IPS-18c (cell line): ENCODE measurements around the gene BANP.
A peak's percentile ranks its signal among the peaks of the same experiment; 100 is the strongest.
"Not testable (repeated sequence)": the region's sequence is repeated elsewhere in the genome, so short reads cannot be mapped to it uniquely, and the experiment has no call there.

ENCODE experiments used
- H3K4me3 ChIP-seq: 2 replicates; pipeline ENCODE4 v1.7.0; 2013; ENCODE audit warnings: low read depth, mild to moderate bottlenecking, low read length, moderate library complexity; ENCODE audit not compliant: insufficient read depth
- H3K9me3 ChIP-seq: one replicate; pipeline ENCODE4 v1.6.1; 2013; ENCODE audit warnings: mild to moderate bottlenecking, low read length, moderate library complexity; ENCODE audit not compliant: control insufficient read depth, insufficient read depth

BANP gene, protein sequence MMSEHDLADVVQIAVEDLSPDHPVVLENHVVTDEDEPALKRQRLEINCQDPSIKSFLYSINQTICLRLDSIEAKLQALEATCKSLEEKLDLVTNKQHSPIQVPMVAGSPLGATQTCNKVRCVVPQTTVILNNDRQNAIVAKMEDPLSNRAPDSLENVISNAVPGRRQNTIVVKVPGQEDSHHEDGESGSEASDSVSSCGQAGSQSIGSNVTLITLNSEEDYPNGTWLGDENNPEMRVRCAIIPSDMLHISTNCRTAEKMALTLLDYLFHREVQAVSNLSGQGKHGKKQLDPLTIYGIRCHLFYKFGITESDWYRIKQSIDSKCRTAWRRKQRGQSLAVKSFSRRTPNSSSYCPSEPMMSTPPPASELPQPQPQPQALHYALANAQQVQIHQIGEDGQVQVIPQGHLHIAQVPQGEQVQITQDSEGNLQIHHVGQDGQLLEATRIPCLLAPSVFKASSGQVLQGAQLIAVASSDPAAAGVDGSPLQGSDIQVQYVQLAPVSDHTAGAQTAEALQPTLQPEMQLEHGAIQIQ

DNA sequence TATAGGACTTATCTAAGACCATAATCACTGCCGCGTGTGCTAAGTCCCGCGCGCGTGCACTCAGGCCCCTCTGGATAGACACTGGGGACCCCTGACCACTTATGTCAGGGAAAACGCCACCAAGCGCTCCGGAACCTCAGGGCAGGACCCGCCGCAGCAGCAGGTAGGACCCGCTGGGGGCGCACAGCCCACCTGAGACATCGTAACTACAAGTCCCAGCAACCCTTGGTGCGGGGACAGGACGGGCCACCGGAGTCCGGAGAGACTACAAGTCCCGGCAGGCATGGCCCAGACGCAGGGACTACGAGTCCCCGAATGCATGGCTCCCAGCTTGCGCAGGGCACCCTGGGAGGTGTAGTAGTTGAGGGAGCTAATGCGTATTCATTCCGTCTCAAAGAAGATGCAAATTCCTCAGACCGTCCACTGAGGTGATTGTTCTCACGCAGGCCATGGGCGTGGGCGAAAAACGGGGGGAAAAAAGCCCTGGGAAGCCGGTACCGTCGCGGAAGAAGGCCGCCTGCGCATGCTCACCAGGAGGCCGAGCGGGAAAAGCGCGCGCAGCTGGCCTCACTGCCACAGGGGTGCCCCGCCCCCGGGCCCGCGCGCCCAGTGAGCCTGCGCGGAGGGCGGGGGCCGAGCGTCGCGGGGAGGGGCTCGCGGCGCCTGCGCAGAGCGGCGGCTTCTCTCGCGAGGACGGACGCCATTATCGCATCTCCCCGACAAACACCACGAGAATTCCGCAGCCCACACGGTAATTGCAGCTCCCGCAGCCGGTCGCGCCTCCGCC lies at the start of gene BANP:
TSS of gene BANP (plus strand) at position 670 of the 787 bp plus-strand sequence. CDS start 23,682 bp downstream, outside the sequence.
- H3K4me3 ChIP-seq = peak within 1 kb of the TSS; percentile 91
- no peaks in the 10 kb centered on the region for H3K9me3 ChIP-seq

DNA sequence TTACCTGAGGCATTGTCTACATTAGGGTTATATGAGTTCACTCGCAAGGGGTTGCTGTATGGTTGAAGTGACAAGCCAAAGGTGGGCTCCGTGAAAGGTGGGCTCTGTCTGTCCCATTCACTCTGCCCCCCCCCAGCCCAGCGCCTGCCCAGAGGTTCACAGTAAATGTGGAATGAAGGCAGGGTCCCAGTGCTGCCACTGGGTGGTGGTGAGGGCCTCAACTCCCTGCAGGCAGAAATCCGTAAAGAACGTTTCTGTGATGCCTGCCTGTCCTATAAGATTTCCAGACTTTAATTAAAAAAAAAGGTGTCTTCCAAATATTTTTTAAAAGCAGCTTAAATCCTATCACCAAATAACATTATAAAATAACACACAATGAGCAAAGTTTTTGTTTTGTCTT lies 46.3 kb upstream of the BANP start:
- H3K9me3 ChIP-seq, H3K4me3 ChIP-seq: not testable (repeated sequence)

DNA sequence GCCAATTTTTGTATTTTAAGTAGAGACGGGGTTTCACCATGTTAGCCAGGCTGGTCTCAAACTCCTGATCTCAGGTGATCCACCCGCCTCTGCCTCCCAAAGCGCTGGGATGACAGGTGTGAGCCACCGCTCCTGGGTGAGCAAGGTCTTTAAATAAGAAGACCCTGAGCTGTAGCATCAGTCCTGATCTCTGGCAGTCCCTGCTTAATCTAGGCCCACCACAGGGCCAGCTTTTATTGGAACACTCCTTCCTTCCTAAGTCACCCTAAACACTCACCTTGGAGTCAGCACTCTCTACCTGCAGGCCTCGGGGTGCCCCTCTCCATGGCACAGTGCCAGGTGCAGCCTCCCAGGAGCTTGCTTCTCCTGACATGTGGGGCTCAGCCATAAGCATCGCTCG lies 45.7 kb upstream of the BANP start:
- H3K4me3 ChIP-seq, H3K9me3 ChIP-seq: not testable (repeated sequence)

DNA sequence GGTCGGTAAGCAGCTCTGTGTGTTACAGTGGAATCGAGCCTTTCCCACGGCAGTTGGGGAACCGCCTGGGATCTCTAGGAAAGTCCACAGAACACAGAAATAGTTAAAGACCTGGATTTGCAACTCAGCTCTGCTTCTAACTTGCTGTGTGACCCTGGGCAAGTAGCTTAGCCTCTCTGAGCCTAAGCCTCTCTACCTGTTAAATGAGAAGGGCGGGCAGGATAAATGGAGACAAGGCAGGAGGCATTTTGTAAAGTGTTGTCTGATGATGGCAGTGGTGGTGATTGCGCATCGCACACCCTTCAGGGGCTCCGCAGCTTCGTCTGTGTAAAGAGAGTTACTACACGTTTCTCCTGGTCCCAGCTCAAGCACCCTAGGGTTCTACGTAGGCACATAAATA lies 43.1 kb upstream of the BANP start:
- H3K4me3 ChIP-seq, H3K9me3 ChIP-seq: not testable (repeated sequence)

DNA sequence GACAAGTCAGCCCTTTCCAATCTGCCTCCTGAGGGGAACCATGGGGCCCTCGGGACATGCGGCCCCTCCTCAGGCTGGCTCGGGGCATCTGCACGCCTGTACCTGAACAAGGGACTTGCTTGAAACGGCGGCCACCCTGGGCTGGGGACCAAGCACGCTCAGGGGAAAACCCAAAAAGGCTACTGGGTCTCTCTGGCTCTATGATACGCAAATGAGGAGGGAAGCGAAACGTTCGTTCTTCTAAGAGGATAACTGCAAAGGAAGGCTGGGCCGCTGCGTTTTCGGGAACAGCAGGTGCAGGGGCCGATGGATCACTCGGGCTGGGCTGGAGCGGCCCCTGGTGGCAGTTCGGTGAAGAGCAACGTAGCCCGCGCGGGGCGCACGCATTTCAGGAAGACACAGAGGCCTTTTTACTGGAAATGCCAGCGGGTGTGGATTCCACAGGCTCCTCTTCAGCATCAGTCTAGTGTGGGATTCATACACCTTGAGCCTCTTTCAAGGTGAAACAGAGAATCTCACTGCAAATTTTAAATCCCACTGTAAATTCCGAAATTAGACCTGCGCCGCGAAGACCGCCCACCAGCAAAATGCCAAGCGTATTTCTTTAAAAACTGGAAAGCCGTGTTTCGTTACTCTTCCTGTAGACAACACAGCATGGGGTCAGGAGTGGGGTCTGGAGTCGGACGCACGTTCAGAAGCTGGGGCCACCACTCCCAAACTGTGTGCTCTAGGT lies 41.9 kb upstream of the BANP start:
- not testable (repeated sequence) for H3K9me3 ChIP-seq, H3K4me3 ChIP-seq

DNA sequence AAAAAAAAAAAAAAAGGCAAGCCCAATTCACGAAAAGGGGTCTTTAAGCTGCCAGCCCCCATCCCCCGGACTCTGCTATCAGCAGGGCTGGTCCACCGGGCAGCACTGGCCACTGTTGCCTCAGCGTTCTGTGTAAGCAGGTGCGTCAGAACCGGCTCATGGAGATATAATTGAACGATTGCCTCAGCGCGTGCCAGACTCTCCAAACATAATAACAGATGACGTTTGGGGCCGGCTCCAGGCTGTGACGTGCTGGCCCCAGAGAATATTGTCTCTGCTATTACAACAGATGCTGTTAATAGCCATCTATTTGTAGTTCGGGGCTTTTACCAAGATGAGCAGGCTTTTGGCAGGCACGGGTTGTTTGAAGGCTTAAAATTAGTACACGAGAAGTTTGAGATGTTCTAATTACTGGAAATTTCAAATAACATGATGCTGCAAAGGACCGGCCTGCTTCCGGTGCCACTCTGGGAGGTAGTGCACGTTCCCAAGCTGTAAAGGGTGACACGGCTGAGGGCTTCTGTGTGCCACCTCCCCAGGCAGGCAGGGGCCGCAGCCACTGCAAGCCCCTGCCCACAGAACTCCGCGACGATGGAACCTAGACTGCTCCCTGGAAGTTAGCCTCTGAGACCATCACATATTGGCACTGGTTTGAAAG lies 40.0 kb upstream of the BANP start:
- H3K4me3 ChIP-seq, H3K9me3 ChIP-seq: not testable (repeated sequence)

DNA sequence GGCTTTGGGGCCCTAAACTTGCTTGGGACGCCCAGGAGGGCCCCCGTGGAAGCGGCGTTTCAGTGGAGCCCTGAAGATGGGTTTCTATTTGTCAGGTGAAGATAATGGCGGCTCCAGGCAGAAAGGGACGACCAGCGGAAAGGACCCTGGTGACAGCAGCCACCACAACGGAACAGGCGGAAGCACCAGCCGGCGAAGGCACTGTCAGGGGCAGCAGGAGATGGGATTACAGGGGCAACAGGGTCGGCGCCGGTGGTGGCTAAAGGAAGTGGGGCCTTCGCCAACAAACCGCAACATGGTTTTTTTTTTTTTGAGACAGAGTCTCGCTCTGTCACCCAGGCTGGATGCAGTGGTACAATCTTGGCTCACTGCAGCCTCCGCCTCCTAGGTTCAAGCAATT lies 38.5 kb upstream of the BANP start:
- H3K4me3 ChIP-seq, H3K9me3 ChIP-seq: not testable (repeated sequence)

DNA sequence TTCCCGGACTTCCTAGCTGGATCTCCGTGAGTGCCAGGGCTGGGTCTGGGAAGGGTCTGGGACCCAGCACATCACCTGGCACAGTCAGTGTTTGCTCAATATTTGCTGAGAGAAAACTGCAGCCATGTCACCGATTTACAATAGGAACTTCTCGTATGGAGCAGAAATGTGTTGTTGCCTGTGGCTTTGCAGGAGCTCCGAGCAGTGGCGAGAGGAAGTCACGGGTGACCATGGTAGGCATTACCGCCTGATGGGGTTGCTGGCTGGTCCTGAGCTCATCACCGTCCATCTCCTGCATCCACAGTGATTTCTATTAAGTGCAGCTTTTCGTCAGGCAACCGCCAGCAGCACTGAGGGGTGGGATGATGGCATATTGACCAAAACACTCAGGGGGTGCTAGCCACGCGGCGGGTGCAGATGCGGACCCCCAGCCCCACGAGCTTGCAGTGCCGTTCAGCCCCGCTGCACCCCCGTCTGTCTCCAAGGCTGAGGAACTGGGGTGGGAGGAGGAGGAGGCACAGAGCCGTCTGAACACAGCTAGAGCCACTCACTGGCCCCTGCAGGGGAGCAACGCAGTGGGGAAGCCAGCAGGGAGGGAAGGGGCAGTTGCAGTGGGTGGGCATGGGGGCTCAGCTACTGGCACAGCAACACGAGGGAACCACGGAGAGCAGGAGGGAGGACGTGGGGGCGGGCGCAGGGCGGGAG lies 37.1 kb upstream of the BANP start:
- not testable (repeated sequence) for H3K9me3 ChIP-seq, H3K4me3 ChIP-seq

DNA sequence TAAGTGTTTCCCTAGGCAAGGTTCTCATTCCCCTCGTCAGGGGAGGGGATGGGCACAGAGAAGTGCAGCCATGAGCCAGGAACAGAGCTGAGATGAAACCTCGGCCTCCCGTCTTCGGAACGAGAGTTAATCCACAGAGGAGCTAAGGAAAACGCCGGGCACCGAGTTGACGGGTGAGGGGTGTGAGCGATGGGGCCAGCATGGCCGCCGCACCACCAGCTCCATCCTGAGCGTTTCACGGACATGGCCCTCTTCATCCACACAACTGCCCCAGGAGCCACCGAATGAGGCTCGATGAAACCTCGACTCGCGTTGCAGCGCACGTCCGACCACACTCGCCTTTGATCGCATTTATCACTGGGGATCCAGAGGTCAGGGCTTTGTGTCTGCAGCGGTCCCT lies 36.4 kb upstream of the BANP start:
- Histone ChIP-seq H3K9me3 (no peaks in the 10 kb centered on the region), H3K4me3 (no peak overlapping the region)

DNA sequence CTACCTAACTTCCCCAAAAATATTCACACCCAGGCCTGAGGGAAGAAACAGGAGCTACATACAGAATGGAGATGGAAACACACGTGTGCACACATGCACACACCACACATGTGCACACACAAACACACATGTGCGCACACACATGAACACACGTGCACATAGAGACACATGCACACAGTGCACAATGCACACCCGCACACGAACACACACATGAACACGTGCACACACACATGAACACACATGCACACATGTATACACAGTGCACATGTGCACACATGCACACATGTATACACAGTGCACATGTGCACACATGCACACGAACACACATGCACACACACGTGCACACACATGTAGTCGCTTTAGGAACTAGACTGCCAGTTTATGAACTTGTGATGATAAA lies 33.7 kb upstream of the BANP start:
- no peaks in the 10 kb centered on the region for H3K9me3 ChIP-seq
- no peak overlapping the region for H3K4me3 ChIP-seq

DNA sequence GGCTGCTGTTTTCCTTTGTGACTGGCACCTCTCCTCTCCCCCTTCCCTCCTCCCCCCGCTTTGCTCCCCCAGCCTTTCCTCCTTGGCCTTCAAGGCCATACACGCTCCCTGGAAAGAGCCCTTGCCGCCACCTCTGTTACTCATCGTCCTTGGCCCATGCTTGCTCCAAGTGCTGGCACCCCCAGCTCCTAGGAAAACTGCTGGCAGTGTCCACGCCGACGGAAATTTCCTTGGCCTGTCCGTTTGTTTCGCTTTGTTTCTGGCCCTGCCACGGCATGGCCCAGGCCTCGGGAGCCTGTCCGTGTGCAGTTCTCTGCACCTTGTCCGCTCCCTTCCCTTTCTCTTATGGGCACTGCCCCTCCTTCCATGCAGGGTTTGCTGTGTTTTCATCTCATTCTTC lies 32.9 kb upstream of the BANP start:
- Histone ChIP-seq H3K4me3 (no peak overlapping the region), H3K9me3 (no peaks in the 10 kb centered on the region)

DNA sequence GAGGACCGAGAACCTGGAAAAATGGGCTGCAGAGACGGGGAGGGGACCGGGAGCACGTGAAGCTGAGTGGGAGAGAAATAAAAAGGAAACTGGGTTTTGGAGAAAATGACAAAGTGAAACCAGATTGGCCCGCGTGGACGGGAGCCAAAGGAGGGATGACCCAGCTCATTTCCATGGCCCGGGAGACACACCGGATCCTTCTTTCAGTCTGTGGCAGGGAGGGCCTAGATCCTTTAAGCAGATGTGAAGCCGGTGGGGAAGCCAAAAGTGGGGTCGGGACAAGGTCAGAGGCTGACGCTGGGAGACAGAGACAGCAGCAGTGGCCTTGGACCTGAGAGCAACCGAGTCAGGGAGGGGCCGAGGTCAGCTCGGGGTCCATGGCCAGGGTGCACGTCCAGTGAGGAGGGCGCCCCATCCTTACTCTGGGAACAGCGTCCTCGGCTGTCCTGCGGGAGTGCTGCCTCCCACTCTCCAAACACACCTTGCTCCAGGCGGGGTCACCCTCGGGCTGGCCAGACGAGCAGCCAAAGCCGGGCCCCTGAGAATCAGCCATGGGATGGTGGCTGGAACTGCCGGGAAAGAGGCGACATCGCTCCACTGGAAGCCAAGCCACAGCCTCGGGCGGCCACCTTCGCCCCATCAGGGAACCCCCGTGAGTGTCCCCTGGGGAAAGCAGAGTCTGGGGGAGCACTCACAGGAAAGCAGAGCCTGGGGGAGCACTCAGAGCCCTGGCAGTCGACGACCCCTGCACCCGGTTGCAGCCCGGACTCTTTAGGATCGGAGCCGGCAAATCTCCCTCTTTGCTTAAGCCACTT lies 32.2 kb upstream of the BANP start:
- no peaks in the 10 kb centered on the region for H3K9me3 ChIP-seq
- no peak overlapping the region for H3K4me3 ChIP-seq

DNA sequence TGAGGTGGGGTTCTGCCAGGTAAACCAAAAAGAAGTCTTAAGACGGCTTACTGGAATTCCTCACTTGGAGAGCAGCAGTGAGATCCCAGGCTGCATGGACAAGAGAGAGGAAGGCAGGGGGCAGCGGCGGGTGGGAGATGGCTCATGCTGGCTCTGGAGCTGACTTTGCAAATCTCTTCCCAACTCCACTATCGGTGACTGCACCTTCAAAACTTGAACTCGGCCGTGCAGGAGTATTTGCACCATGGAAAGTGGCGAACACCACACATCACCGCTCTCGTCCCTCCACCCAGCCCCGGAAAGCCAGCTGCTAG lies 31.6 kb upstream of the BANP start:
- Histone ChIP-seq H3K9me3 (no peaks in the 10 kb centered on the region), H3K4me3 (no peak overlapping the region)

DNA sequence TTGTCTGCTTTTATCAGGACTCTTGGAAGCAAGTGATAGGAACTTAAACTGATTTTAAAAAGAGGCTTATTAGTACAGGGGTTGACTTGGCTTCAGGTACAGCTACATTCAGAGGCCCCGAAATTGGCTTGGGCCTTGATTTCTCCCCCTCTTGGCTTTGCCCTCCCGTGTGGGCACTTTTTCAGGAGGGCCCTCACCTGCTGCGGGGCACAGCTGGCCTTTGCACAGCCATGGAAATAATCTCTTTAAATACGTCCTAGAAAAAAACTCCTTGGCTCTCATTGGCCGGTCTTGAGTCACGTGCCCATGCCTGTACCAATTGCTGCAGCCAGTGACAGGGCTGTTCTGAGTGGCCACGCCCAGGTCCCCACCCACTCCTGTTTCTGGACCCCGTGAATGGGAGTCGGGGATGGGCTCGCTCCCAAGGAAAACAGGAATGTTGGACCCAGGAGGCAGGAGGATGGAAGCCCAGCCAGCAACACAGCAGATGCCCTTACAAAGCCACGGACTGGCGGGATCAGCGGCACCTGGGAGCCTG lies 29.9 kb upstream of the BANP start:
- Histone ChIP-seq H3K4me3 (no peak overlapping the region), H3K9me3 (no peaks in the 10 kb centered on the region)

DNA sequence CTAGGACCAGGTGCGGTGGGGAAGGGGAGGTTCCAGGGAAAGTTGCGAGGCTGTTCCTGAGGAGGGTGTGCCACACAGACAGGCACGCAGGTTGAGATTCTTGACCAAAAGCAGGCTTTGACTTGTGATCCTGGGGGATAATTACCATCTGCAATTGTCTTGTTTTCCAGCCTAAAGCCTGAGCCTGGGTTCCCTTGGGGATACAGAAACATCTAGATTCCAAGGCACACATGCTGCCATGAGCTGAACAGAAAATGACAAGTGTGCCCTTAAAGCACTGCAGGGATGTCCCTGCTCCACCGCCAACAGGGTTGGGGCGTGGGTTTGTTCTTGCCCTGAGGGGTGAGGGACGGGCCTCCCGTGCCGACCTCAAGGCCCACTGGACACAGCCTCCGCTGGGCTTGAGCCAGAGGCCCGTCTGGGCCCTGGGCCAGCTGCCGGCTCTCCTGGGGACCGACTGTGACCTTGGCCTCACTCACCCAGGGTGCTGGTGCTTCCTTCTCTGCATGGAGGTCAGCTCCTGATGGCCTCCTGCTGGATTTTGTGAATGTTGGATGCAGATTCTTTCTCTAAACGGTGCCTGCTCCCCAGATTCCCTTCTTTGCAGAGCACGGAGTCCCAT lies 28.9 kb upstream of the BANP start:
- Histone ChIP-seq H3K9me3 (no peaks in the 10 kb centered on the region), H3K4me3 (no peak overlapping the region)
